Osteoblast (primary cell): ENCODE results near the gene HDAC7. TPM values are rescaled to one million over a fixed set of nuclear protein-coding genes. Genes with fewer than 3 reads are reported as not detected.

Source experiments
- DNase-seq: peaks from one replicate; pipeline ENCODE4 v3.0.0; 2011; ENCODE audit warnings: low spot score, mixed read lengths; ENCODE audit not compliant: insufficient read length; ENCODE audit errors: missing footprints
- H2AFZ ChIP-seq: 2 replicates; pipeline ENCODE4 v1.6.0; 2011; ENCODE audit warnings: mild to moderate bottlenecking, low read length
- H3K27ac ChIP-seq: 2 replicates; pipeline ENCODE4 v1.5.1; 2011; ENCODE audit warnings: mild to moderate bottlenecking, low read depth, low read length, moderate library complexity
- H3K27me3 ChIP-seq: 2 replicates; pipeline ENCODE4 v1.6.0; 2012; ENCODE audit warnings: mild to moderate bottlenecking, control low read depth, inconsistent platforms, low read length, moderate library complexity; ENCODE audit not compliant: insufficient read depth
- H3K36me3 ChIP-seq: 2 replicates; pipeline ENCODE4 v1.5.1; 2011; ENCODE audit warnings: mild to moderate bottlenecking, low read length, control low read depth, moderate library complexity; ENCODE audit not compliant: insufficient read depth
- H3K4me1 ChIP-seq: 2 replicates; pipeline ENCODE4 v1.5.1; 2011; ENCODE audit warnings: mild to moderate bottlenecking, low read length, control low read depth, moderate library complexity; ENCODE audit not compliant: insufficient read depth
- H3K4me2 ChIP-seq: 2 replicates; pipeline ENCODE4 v1.6.0; 2011; ENCODE audit warnings: mild to moderate bottlenecking, low read length; ENCODE audit not compliant: insufficient read depth
- H3K4me3 ChIP-seq: fragments of 200-600 bp; sonication (generic); 3 replicates; pipeline ENCODE4 v1.5.1; 2012; ENCODE audit warnings: mild to moderate bottlenecking, low read length, inconsistent platforms; ENCODE audit not compliant: insufficient read depth
- H3K79me2 ChIP-seq: 2 replicates; pipeline ENCODE4 v1.6.0; 2012; ENCODE audit warnings: mild to moderate bottlenecking, low read length, control low read depth, inconsistent platforms; ENCODE audit not compliant: insufficient read depth
- H3K9me3 ChIP-seq: 2 replicates; pipeline ENCODE4 v1.5.1; 2011; ENCODE audit warnings: low read depth, low read length, control low read depth
- H4K20me1 ChIP-seq: 2 replicates; pipeline ENCODE4 v1.6.0; 2012; ENCODE audit warnings: mild to moderate bottlenecking, low read length, control low read depth; ENCODE audit not compliant: insufficient read depth
- total RNA-seq: library from RNA; depleted of rRNA; stranded (reverse); fragments of >200 nt; gene quantifications from 2 replicates; pipeline ENCODE4 v1.2.3, GENCODE V29; 2012
- TF ChIP-seq, protein P1 (sequence below): IDR thresholded peaks from 2 replicates; pipeline ENCODE4 v1.5.1; 2011; ENCODE audit warnings: mild to moderate bottlenecking, low read depth, low read length, moderate library complexity; ENCODE audit errors: extremely low read depth

The HDAC7 gene
- total RNA-seq, 1 donor: 41.3 TPM

DNA sequence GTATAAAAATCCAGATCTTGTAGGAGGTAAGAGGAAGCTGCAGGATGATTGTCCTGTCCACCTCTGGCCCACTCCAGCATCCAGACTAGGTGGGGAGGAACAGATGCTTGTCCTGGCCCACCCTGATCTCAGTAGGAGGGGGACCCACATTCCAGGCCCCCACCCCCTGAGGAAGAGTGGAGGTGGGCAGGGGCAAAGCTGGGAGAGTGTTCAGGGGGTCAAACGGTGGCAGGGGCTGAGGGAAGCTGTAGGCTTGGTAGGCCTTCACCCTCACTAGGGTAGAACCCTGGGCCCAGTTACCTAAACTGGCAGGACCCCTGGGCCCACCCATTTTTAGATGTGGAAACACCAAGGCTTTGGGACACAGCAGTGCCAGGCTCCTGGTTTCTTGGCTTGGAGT, 42.6 kb downstream of the HDAC7 start:
- Histone ChIP-seq H3K4me3 (no peak overlapping the region), H4K20me1 (no peaks in the 10 kb centered on the region), H3K36me3 (peaks cover 5% of the 10 kb centered on the region), H2AFZ (no peak overlapping the region), H3K4me1 (peaks cover 44% of the 10 kb centered on the region), H3K27ac (peak overlapping the region; percentile 62), H3K9me3 (no peaks in the 10 kb centered on the region), H3K79me2 (peaks cover 14% of the 10 kb centered on the region), H3K27me3 (no peaks in the 10 kb centered on the region), H3K4me2 (no peak overlapping the region)
- TF ChIP-seq, protein P1, sequence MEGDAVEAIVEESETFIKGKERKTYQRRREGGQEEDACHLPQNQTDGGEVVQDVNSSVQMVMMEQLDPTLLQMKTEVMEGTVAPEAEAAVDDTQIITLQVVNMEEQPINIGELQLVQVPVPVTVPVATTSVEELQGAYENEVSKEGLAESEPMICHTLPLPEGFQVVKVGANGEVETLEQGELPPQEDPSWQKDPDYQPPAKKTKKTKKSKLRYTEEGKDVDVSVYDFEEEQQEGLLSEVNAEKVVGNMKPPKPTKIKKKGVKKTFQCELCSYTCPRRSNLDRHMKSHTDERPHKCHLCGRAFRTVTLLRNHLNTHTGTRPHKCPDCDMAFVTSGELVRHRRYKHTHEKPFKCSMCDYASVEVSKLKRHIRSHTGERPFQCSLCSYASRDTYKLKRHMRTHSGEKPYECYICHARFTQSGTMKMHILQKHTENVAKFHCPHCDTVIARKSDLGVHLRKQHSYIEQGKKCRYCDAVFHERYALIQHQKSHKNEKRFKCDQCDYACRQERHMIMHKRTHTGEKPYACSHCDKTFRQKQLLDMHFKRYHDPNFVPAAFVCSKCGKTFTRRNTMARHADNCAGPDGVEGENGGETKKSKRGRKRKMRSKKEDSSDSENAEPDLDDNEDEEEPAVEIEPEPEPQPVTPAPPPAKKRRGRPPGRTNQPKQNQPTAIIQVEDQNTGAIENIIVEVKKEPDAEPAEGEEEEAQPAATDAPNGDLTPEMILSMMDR: no peak
- DNase-seq: peak; percentile 58

DNA sequence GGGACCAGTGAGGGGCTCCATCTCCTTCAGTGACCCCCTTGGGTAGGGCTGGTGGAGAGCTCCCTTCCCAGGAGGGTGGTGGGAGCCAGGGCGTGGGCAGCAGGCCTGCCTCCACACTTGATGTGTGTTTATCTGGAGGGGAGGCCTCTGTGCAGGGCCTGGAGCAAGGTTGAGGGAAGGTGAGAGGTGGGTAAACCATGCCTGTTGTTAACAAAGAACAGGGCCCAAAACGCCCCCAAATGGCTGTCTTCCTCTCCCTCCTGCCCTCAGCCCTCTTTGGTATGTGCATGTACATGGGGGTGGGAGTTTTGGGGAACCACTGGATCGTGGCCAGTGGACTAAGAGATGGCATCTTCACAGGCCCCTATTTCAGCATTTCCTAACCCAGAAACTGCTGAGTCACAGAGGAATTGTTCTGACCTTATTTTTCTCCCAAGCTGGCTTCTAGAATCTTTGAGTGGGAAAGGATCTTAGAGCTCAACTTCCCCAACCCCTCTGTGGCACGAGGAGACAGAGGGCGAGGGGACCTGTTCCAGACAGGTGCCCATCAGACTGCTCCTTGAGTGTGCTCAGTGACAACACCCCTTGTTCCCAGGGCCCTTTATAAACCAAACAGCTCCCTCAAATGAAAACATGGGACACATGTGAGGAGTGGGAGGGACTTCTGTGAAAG, 43.1 kb downstream of the HDAC7 start:
- Histone ChIP-seq H3K4me3 (no peak overlapping the region), H3K79me2 (peaks cover 14% of the 10 kb centered on the region), H3K27ac (peak overlapping the region; percentile 62), H2AFZ (no peak overlapping the region), H3K36me3 (peaks cover 5% of the 10 kb centered on the region), H4K20me1 (no peaks in the 10 kb centered on the region), H3K4me2 (no peak overlapping the region), H3K27me3 (no peaks in the 10 kb centered on the region), H3K9me3 (no peaks in the 10 kb centered on the region), H3K4me1 (peaks cover 44% of the 10 kb centered on the region)
- peak; percentile 87 for DNase-seq
- TF ChIP-seq, protein P1: no peak

DNA sequence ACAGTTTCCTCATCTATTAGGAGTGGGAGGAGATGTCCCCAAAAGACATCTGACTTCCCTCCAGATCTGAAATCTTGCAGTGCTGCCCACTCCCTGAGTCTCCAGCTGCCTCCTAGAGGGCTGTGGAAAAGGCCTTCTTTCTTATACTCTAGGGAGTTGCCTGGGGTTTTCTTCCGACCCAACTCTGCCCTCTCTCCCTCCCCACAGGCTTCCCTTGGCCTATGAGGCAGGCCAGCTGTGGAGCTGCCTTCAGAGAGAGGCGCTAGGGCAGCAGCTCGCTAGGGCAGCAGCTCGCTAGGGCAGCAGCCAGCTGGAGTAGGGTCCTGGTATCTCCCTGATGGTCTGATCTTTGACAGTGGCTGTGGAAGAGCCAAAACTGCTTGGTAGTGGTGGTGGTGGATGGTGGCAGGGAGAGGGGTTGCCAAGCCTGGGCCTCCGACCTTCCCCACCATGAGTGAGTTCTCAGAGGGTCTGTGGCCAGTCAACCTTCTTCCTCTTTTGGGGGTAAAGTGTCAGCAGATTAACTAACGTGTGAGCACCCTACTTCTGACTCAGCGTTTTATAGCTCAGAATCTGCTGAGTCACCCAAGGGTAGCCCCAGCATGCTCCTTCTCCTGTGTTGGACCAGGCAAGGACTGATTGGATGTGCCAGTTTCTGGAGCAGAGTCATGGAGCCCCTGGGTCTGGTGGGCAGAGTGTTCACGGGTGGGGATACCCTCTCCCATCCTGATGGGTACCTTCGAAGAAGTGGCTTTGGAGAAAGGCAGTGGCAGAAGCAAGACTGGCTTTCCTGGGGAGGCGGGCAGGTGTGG, 44.4 kb downstream of the HDAC7 start:
- H3K9me3 ChIP-seq: no peaks in the 10 kb centered on the region
- peaks cover 45% of the 10 kb centered on the region for H3K4me1 ChIP-seq
- H3K27me3 ChIP-seq: no peaks in the 10 kb centered on the region
- H3K36me3 ChIP-seq: no peaks in the 10 kb centered on the region
- peak overlapping the region; percentile 62 for H3K27ac ChIP-seq
- H4K20me1 ChIP-seq: no peaks in the 10 kb centered on the region
- H3K4me2 ChIP-seq: no peak overlapping the region
- H3K79me2 ChIP-seq: peaks cover 14% of the 10 kb centered on the region
- DNase-seq: peak; percentile 90
- H2AFZ ChIP-seq: no peak overlapping the region
- TF ChIP-seq, protein P1: no peak
- no peak overlapping the region for H3K4me3 ChIP-seq

DNA sequence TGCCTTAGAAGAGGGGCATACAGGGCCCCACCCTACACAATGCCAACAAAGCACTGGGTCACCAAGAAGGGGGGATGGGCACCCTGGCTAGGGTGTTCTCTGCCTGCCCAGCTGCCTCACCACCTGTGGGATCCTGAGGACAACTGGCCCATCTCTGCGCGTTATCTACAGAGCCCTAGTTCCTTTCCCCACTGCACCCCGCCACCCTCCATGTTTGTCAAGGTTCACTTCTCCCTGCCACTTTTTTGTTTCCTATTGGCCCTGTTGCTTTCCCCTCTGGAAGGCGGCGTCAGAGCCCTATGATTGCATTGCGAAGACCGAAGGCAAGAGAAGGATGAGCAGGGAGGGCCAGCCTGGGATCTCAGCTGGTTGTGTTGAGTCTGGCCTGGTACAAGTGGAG, 45.0 kb downstream of the HDAC7 start:
- no peaks in the 10 kb centered on the region for H4K20me1 ChIP-seq
- no peak overlapping the region for H3K4me3 ChIP-seq
- no peaks in the 10 kb centered on the region for H3K9me3 ChIP-seq
- no peak overlapping the region for H2AFZ ChIP-seq
- H3K79me2 ChIP-seq: peaks cover 14% of the 10 kb centered on the region
- no peak overlapping the region for H3K4me2 ChIP-seq
- peak overlapping the region; percentile 62 for H3K27ac ChIP-seq
- no peaks in the 10 kb centered on the region for H3K27me3 ChIP-seq
- TF ChIP-seq, protein P1: no peak
- peak; percentile 83 for DNase-seq
- no peaks in the 10 kb centered on the region for H3K36me3 ChIP-seq
- peaks cover 48% of the 10 kb centered on the region for H3K4me1 ChIP-seq
